CD4-positive, alpha-beta T cell (primary cell): ENCODE results near the gene PRKCA. TPM values are rescaled to one million over a fixed set of nuclear protein-coding genes. Genes with fewer than 3 reads are reported as not detected.

Source experiments
- ATAC-seq: fragments of 200-7000 bp; cut with Tn5 transposase; one replicate; pipeline ENCODE4 v1.10.0; 2022; ENCODE audit warnings: mild to moderate bottlenecking; ENCODE audit not compliant: poor library complexity
- CTCF ChIA-PET: fragments of 350-600 bp; sonication (Branson Sonifier 250); formaldehyde crosslinking; loops from one replicate; lab custom pipeline; 2021; ENCODE audit warnings: antibody characterized with exemption, inconsistent platforms; lab: Charles Lee
- POLR2A ChIA-PET: fragments of 350-600 bp; sonication (Branson Sonifier 250); formaldehyde crosslinking; loops from one replicate; lab custom pipeline; 2021; ENCODE audit warnings: antibody characterized with exemption, inconsistent platforms; lab: Charles Lee
- DNase-seq, 14 experiments: peaks; one replicate each; pipeline ENCODE4 v3.0.0-alpha.2; 2013 to 2020; ENCODE audit warnings: mixed read lengths in 2 of 14
- H3K27ac ChIP-seq, 2 donors: one replicate each; pipeline versions ENCODE4 v1.5.1 to v1.7.0; 2013; ENCODE audit warnings: low read length in 2 of 2, low read depth in 1 of 2, mild to moderate bottlenecking in 1 of 2
- H3K27me3 ChIP-seq, 2 experiments: 1 replicate in 1 of 2; 2 replicates in 1 of 2; pipeline versions ENCODE4 v1.6.1 to v1.7.0; 2013; ENCODE audit warnings: low read length in 2 of 2, control low read depth in 1 of 2, mild to moderate bottlenecking in 1 of 2, moderate library complexity in 1 of 2; ENCODE audit not compliant: insufficient read depth in 2 of 2, control insufficient read depth in 1 of 2
- H3K36me3 ChIP-seq: one replicate; pipeline ENCODE4 v1.6.1; 2013; ENCODE audit warnings: low read length, control low read depth; ENCODE audit not compliant: insufficient read depth
- H3K4me1 ChIP-seq: one replicate; pipeline ENCODE4 v1.6.1; 2013; ENCODE audit warnings: low read length, control low read depth; ENCODE audit not compliant: insufficient read depth
- H3K4me3 ChIP-seq: one replicate; pipeline ENCODE4 v1.5.1; 2013; ENCODE audit warnings: mild to moderate bottlenecking, low read length, moderate library complexity
- H3K9me3 ChIP-seq, 2 experiments: 1 replicate in 1 of 2; 2 replicates in 1 of 2; pipeline versions ENCODE4 v1.6.1 to v1.7.0; 2013; ENCODE audit warnings: low read length in 2 of 2, mild to moderate bottlenecking in 2 of 2, control low read depth in 1 of 2, moderate library complexity in 1 of 2; ENCODE audit not compliant: control insufficient read depth in 1 of 2, insufficient read depth in 1 of 2
- H3K27ac Mint-ChIP-seq: one replicate; pipeline ENCODE4 v1.8.0; 2020; ENCODE audit warnings: mixed read lengths
- H3K27me3 Mint-ChIP-seq: one replicate; pipeline ENCODE4 v1.8.0; 2021; ENCODE audit warnings: mixed read lengths
- H3K36me3 Mint-ChIP-seq: one replicate; pipeline ENCODE4 v1.8.0; 2021; ENCODE audit warnings: low read depth, mixed read lengths
- H3K4me1 Mint-ChIP-seq: one replicate; pipeline ENCODE4 v1.8.0; 2021; ENCODE audit warnings: low read depth, mixed read lengths
- H3K4me3 Mint-ChIP-seq: one replicate; pipeline ENCODE4 v1.8.0; 2020; ENCODE audit warnings: mild to moderate bottlenecking, mixed read lengths
- H3K9me3 Mint-ChIP-seq: one replicate; pipeline ENCODE4 v1.8.0; 2020; ENCODE audit warnings: mixed read lengths
- CTCF ChIP-seq: fragments of 200-600 bp; IDR thresholded peaks from one replicate; pipeline ENCODE4 v1.8.0; 2022; ENCODE audit warnings: antibody characterized with exemption, mild to moderate bottlenecking
- intact Hi-C, 2 experiments: fragments of 100-400 bp; cut with DNase I in 1 of 2; cut with micrococcal nuclease in 1 of 2; formaldehyde crosslinking; loops; one replicate each; pipeline versions ENCODE4 v1.15.1 to v1.9.0; 2023 to 2025; cut with DNase I, micrococcal nuclease
- total RNA-seq, 174 experiments: library from RNA in 2 of 174; stranded (reverse) in 2 of 174; gene quantifications; one replicate each; pipeline ENCODE4 v1.2.3 and lab custom pipeline; 2021 to 2026

Gene PRKCA
- total RNA-seq, 2 experiments from 2014 or later = 84.8 to 88.6 TPM

DNA sequence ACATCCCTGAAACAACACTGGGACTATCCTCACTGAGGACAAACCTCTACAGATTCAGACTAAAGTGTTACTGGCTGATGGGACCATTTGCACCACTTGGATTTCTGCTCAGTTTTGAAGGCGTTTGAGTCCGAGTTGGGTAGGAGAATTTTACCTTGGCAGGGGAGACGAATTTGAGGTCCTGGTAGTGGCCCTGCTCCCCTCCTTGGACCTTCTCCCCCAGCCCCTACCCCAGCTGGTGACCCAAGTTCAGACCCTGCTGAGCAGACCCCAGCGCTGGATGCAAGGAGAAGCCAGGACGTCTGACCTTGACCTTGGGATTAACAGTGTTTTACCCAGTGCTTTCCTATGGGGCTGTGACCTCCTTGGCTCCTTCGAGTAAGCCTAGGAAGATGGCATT, 546.1 kb downstream of the PRKCA start:
- ChIA-PET POLR2A (no interaction called here), CTCF (no interaction called here)
- H3K9me3 Mint-ChIP-seq = no peaks in the 10 kb centered on the region
- ATAC-seq (no peak), DNase-seq (no peak)
- Histone ChIP-seq H3K4me1 (no peaks in the 10 kb centered on the region), H3K36me3 (no peaks in the 10 kb centered on the region), H3K9me3 (peaks cover 0 to 4% of the 10 kb centered on the region in 2 experiments), H3K4me3 (no peak overlapping the region), H3K27ac (no peak overlapping the region), H3K27me3 (peaks cover 0 to 5% of the 10 kb centered on the region in 2 experiments)
- no peak for TF ChIP-seq CTCF
- no peak overlapping the region for H3K27ac Mint-ChIP-seq
- H3K36me3 Mint-ChIP-seq = no peaks in the 10 kb centered on the region
- no peaks in the 10 kb centered on the region for H3K4me1 Mint-ChIP-seq
- H3K27me3 Mint-ChIP-seq = no peaks in the 10 kb centered on the region
- intact Hi-C loops = no loop called here
- H3K4me3 Mint-ChIP-seq = no peak overlapping the region

DNA sequence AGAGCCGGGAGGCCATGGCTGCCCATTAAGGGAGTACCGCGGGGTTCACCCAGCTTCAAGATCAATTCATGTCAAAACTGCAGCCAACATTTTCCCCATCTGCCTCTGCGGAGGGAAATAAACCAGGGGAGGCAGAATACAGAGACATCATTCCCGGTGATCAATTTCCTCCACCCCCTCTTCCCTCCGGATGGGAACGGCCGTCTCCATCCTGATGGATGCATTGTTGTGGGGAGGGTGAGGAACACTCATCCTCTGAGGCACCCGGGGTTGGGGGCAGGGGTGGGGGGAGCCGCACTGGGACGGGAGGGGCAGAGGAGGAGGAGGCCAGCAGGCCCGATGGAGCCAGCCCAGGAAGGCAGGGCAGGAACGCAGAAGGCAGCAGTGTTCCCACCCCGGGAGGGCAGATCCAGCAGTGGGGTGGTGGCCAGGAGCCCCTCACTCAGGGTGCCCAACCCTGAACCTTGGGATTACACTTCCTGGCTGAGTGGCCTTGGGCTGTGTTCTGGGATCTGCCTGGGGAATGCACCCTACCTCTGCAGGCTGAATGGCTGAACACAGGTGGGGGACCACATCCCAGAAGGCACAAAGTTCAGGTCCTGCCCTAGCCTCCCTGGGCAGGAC, 546.7 kb downstream of the PRKCA start:
- ChIA-PET CTCF (no interaction called here), POLR2A (no interaction called here)
- Histone ChIP-seq H3K9me3 (peaks cover 0 to 4% of the 10 kb centered on the region in 2 experiments), H3K27me3 (peaks cover 0 to 5% of the 10 kb centered on the region in 2 experiments), H3K4me3 (no peak overlapping the region), H3K27ac (no peak overlapping the region), H3K36me3 (no peaks in the 10 kb centered on the region), H3K4me1 (no peaks in the 10 kb centered on the region)
- intact Hi-C loops = no loop called here
- Mint-ChIP-seq H3K4me1 (no peaks in the 10 kb centered on the region), H3K36me3 (no peaks in the 10 kb centered on the region), H3K27ac (no peak overlapping the region), H3K27me3 (no peaks in the 10 kb centered on the region), H3K9me3 (no peaks in the 10 kb centered on the region), H3K4me3 (no peak overlapping the region)
- ATAC-seq (no peak), DNase-seq (no peak)
- no peak for TF ChIP-seq CTCF

- Histone ChIP-seq H3K27me3 (peaks cover 0 to 5% of the 10 kb centered on the region in 2 experiments), H3K36me3 (no peaks in the 10 kb centered on the region), H3K4me1 (no peaks in the 10 kb centered on the region), H3K27ac (no peak overlapping the region), H3K9me3 (peaks cover 0 to 4% of the 10 kb centered on the region in 2 experiments), H3K4me3 (no peak overlapping the region)
- ChIA-PET CTCF (no interaction called here), POLR2A (no interaction called here)
- no peak overlapping the region for H3K4me3 Mint-ChIP-seq
- ATAC-seq (no peak), DNase-seq (no peak)
- H3K9me3 Mint-ChIP-seq = peaks cover 5% of the 10 kb centered on the region
- H3K4me1 Mint-ChIP-seq = no peaks in the 10 kb centered on the region
- no peak overlapping the region for H3K27ac Mint-ChIP-seq
- no peaks in the 10 kb centered on the region for H3K27me3 Mint-ChIP-seq
- intact Hi-C loops = no loop called here
- no peak for TF ChIP-seq CTCF
- no peaks in the 10 kb centered on the region for H3K36me3 Mint-ChIP-seq
Measured at GRCh38 chr17:66849851-66850580, 547.6 kb downstream of the PRKCA start.
